ENCODE results near the gene TOMM20. TPM values are rescaled to one million over a fixed set of nuclear protein-coding genes. Genes with fewer than 3 reads are reported as not detected.

Gene TOMM20
- total RNA-seq, 1 donor from 2014 or later = 212 TPM

DNA sequence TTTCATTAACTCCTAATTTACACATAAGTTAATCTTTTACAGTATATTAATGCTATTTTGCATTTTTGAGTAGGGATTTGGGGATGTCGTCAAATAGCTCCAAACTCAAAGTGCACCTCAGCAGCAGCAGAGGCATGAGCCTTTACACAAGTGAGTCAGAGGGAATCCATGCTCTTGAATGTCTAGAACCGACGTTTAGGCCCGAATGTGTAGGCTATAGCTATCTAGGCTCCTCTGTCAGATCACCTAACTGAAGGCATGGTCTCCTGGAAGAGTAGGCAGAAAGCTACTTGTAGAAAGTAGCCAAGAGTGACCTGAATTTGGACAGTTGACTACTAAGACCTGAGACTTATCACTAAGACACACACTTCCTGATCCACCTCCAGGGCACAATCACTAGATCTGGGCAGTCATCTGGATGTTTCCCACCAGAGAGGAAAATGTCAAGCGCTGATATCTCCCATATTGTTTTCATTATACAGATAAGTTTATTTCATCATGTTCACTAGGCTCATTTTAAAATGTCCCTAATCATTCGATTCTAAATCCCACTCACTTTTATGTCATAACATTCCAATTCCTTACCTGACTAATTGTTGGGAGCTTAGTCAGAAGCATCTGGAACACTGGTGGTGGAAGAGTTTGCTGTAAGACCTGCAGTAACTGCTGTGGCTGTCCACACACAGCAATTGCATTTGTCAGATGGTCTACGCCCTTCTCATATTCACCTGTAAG is 15.3 kb downstream of the TOMM20 start:
- H3K9me3 ChIP-seq (ENCODE audit: low read depth) = no peaks in the 10 kb centered on the region
- H3K27ac ChIP-seq = no peak overlapping the region
- H3F3A ChIP-seq (ENCODE audit: low read depth) = peaks cover 26% of the 10 kb centered on the region
- H3K27me3 ChIP-seq = no peaks in the 10 kb centered on the region
- Mint-ChIP-seq H3K4me1 (no peaks in the 10 kb centered on the region), H3K27me3 (ENCODE audit: insufficient read depth, low read depth) (no peaks in the 10 kb centered on the region), H3K4me3 (no peak overlapping the region), H3K27ac (no peak overlapping the region), H3K9me3 (no peaks in the 10 kb centered on the region), H3K36me3 (peaks cover 41% of the 10 kb centered on the region)
- H3K36me3 ChIP-seq = peaks cover 42% of the 10 kb centered on the region
- no peak overlapping the region for H2AFZ ChIP-seq (replicated peaks)
- no peaks in the 10 kb centered on the region for H3K4me1 ChIP-seq
- peaks cover 66% of the 10 kb centered on the region for H3K79me2 ChIP-seq (ENCODE audit: low read depth)
- H3K9ac ChIP-seq = peak overlapping the region; percentile 27
- H3K4me3 ChIP-seq = no peak overlapping the region
- H3K4me2 ChIP-seq = no peak overlapping the region
- TF ChIP-seq, protein P1, sequence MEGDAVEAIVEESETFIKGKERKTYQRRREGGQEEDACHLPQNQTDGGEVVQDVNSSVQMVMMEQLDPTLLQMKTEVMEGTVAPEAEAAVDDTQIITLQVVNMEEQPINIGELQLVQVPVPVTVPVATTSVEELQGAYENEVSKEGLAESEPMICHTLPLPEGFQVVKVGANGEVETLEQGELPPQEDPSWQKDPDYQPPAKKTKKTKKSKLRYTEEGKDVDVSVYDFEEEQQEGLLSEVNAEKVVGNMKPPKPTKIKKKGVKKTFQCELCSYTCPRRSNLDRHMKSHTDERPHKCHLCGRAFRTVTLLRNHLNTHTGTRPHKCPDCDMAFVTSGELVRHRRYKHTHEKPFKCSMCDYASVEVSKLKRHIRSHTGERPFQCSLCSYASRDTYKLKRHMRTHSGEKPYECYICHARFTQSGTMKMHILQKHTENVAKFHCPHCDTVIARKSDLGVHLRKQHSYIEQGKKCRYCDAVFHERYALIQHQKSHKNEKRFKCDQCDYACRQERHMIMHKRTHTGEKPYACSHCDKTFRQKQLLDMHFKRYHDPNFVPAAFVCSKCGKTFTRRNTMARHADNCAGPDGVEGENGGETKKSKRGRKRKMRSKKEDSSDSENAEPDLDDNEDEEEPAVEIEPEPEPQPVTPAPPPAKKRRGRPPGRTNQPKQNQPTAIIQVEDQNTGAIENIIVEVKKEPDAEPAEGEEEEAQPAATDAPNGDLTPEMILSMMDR (IDR thresholded peaks at IDR 0.05) = no peak
- no peak for TF ChIP-seq EZH2 (IDR thresholded peaks at IDR 0.05)
- TF ChIP-seq EZH2phosphoT487 (IDR thresholded peaks at IDR 0.05) = no peak
- no peak for DNase-seq (ENCODE audit: low spot score)
- peaks cover 44% of the 10 kb centered on the region for H4K20me1 ChIP-seq (ENCODE audit: low read depth)

GRCh38 chr1:235112297-235113182 is 16.1 kb downstream of the TOMM20 start:
- no peak for DNase-seq (ENCODE audit: low spot score)
- peaks cover 26% of the 10 kb centered on the region for H3F3A ChIP-seq (ENCODE audit: low read depth)

GRCh38 chr1:235111107-235111506 is 17.5 kb downstream of the TOMM20 start:
- no peak overlapping the region for H2AFZ ChIP-seq (replicated peaks)
- H3K4me2 ChIP-seq = no peak overlapping the region
- no peak overlapping the region for H3K4me3 ChIP-seq
- peaks cover 35% of the 10 kb centered on the region for H3F3A ChIP-seq (ENCODE audit: low read depth)
- Mint-ChIP-seq H3K4me1 (no peaks in the 10 kb centered on the region), H3K27me3 (ENCODE audit: insufficient read depth, low read depth) (no peaks in the 10 kb centered on the region), H3K27ac (no peak overlapping the region), H3K36me3 (peaks cover 37% of the 10 kb centered on the region), H3K4me3 (no peak overlapping the region), H3K9me3 (no peaks in the 10 kb centered on the region)
- TF ChIP-seq EZH2 (IDR thresholded peaks at IDR 0.05) (no peak), EZH2phosphoT487 (IDR thresholded peaks at IDR 0.05) (no peak)
- TF ChIP-seq, protein P1 (IDR thresholded peaks at IDR 0.05) = no peak
- peaks cover 46% of the 10 kb centered on the region for H3K79me2 ChIP-seq (ENCODE audit: low read depth)
- no peaks in the 10 kb centered on the region for H3K9me3 ChIP-seq (ENCODE audit: low read depth)
- H4K20me1 ChIP-seq (ENCODE audit: low read depth) = peaks cover 46% of the 10 kb centered on the region
- no peak for DNase-seq (ENCODE audit: low spot score)
- no peaks in the 10 kb centered on the region for H3K4me1 ChIP-seq
- no peak overlapping the region for H3K27ac ChIP-seq
- no peaks in the 10 kb centered on the region for H3K27me3 ChIP-seq
- H3K9ac ChIP-seq = no peak overlapping the region
- H3K36me3 ChIP-seq = peaks cover 42% of the 10 kb centered on the region

More at GRCh38 chr1:235112297-235113182, 16.1 kb downstream of the TOMM20 start:
- Histone ChIP-seq H3K4me3 (no peak overlapping the region), H3K36me3 (peaks cover 42% of the 10 kb centered on the region), H2AFZ (replicated peaks) (no peak overlapping the region), H3K4me2 (no peak overlapping the region), H3K27me3 (no peaks in the 10 kb centered on the region), H3K27ac (no peak overlapping the region), H3K4me1 (no peaks in the 10 kb centered on the region), H4K20me1 (ENCODE audit: low read depth) (peaks cover 47% of the 10 kb centered on the region), H3K9me3 (ENCODE audit: low read depth) (no peaks in the 10 kb centered on the region), H3K79me2 (ENCODE audit: low read depth) (peaks cover 58% of the 10 kb centered on the region), H3K9ac (peak overlapping the region; percentile 27)
- Mint-ChIP-seq H3K4me3 (no peak overlapping the region), H3K27ac (no peak overlapping the region), H3K36me3 (peaks cover 39% of the 10 kb centered on the region), H3K9me3 (no peaks in the 10 kb centered on the region), H3K4me1 (no peaks in the 10 kb centered on the region), H3K27me3 (ENCODE audit: insufficient read depth, low read depth) (no peaks in the 10 kb centered on the region)
- TF ChIP-seq EZH2 (IDR thresholded peaks at IDR 0.05) (no peak), EZH2phosphoT487 (IDR thresholded peaks at IDR 0.05) (no peak)
- TF ChIP-seq, protein P1 (IDR thresholded peaks at IDR 0.05) = no peak

Data from neural progenitor cell (in vitro differentiated cells).